DMS 273 treated with DMSO at 0.1 percent for 48 hours (cell line): ENCODE data around the gene TPD52L2.

ENCODE experiments used
- DNase-seq: peaks from one replicate; lab custom pipeline; 2025; lab: John Stamatoyannopoulos, UW

The TPD52L2 gene

DNA sequence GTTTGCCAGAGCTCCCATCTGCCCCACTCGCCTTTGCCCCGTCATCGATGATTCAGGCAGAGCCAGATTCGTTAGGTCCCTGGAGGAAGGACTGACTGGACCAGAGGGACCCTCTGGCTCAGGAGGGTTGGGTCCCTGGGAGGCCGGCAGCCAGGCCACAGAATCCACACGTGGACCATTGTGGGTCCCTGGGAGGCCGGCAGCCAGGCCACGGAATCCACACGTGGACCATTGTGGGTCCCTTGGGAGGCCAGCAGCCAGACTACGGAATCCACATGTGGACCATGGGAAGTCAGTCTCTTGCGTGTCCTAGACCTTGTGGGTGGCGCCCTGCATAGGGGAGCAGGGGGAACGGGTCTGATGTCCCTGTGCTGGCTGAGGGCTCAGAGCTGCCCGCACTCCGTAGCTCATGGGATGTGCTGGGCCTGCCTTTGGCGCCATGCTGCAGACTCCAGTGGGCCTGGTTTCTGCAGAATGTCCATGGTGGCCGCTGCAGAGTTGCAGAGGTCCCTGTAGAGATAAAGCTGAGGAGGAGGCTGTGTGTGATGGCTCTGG, 67.6 kb downstream of the TPD52L2 start:
- DNase-seq, result no peak

DNA sequence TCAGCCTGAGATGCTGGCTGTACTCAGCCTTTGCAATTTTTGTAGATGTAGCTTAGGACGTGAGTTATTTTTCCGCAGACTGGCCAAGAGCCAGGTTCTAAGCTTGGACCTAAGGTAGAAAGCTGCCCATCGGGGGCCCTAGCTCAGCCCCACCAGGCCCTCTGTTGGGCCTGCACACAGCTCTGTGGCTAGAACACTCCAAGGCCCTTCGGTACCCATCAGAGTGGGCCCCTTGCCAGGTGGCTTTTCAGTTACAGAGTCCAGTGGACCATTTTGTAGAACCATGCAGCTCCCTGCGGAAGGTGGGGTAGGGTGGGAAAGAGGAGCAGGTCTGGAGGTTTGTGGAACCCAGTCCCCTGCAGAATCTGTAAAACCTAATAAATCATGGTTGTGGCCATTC, 68.6 kb downstream of the TPD52L2 start:
- no peak for DNase-seq

DNA sequence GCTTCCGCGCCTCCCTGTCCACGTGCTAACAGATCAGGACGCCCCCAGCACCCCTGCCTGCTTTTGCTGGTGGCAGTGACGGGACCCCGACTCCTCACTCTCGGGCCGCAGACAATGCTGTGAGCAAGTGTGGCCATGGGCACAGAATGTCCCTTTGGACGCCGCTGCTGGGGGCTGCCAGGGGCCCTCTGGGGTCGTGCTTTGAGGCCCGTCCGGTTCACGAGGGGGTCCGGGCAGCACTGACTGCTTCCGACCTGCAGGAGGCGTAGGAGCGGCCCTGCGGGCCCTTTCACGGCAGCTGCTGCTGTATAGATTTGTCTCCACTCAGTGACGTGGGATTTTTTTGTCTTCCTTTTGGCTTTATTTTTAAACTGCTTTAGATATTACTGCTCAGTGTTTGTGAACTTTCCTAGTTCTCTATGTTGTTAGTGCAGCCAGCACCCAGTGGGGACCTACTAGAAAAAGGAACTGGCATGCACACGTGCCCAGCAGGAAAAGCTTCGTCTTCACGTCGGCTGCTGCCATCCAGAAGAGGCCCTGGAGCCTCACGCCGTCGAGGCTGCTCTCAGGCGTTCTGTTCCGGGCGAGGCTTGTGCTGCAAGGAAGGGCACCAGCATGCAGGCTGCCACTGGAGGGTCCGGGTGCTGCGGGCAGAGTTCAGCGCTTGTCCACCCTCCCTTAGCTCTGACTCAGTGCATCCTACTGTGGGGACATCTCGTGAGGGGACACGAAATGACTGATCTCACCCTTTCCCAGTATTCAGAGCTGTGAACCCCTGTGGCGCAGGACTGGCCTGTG, 69.4 kb downstream of the TPD52L2 start:
- no peak for DNase-seq

DNA sequence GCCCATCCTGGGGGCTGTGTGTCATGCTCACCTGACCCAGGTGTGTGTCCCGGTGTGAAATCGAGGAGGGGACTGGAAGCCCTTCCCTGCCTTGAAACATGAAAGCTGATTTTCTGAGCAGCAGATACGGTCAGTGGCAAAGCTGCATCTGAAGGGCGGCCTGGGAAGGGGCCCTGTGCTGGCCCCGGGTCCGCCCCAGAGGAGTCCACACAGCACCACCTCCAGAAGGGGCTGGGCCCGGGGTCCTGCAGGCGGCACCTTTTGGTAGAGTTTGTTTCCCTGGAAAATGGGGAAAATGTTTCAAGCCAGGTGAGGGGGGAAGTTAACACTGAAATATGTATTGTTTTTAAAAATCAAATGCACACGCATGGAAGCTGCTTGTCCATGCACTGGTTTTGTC, 70.4 kb downstream of the TPD52L2 start:
- no peak for DNase-seq

DNA sequence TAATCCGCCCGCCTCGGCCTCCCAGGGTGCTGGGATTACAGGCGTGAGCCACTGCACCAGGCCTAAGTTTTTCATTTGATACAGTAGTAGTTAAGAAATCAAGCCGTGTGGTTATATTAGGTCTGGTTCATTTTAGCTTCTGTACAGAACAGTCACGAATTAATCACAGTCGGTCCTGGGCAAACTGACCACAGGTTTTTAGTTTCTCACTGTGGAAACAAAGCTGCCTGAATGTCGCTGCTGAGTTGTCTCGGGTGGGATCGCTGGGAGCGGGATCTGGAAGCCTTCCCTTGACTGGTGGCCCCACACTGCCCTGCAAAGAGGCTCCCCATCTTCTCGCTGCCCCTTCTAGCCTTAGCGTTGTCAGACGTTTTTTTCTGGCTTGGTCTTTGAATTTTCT, 72.5 kb downstream of the TPD52L2 start:
- no peak for DNase-seq

DNA sequence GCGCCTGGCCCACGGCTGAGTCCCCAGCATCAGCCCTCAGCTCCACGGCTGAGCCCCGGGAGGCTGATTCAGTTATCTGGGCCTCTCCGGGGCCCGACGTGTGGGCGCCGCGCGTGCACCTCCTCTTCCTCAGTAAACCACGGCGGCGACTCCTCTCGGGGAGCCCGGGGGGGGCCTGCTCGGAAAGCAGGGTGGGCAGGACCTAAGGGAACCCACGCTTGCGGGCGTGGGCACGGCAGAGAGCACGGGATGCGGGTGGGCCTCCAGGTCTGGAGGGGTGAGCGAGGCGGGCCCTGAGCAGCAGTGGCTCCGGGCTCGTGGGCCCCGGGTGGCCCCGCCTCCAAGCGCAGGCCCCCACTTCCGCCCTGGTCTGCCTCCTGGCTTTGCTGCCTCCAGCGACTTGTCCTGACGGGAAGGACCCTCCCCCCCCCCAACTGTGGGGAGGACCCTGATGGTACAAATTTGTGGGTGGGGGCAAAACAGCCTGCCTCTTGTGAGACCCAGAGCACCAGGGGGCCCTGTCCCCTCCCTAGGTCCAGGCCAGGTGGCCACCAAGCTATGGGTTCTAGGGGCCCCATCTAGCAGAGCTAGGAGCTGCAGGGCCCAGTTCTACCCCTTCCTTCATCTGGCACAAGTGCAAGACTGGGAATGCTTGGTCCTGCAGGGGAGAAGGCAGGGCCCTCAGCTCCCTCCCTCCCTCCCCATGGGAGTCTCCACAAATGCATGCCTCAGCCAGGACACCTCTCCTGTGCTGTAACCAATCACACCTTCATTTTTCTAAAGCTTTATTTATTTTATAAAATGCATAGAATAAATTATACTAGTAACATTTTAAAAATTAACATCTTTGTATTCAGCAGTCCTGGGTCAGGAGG, 74.2 kb downstream of the TPD52L2 start:
- DNase-seq, result no peak

DNA sequence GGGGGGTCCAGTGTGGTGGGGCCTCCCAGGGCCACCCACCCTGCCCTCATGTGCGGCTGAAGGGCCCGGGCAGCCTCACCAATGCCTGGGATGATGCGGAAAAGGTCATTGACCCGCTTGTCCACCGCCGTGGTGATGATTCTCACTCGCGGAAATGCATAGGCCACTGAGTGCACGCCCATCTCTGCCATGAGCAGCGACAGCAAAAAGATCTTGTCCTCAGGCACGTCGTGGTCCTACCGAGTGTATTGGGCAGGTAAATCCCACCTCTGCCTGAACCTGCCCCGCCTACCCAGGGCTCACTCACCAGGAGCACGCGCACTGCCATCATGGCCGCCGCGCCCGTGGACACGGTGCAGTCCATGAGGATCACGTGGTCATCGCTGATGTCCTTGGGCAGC, 75.0 kb downstream of the TPD52L2 start:
- DNase-seq, result no peak

DNA sequence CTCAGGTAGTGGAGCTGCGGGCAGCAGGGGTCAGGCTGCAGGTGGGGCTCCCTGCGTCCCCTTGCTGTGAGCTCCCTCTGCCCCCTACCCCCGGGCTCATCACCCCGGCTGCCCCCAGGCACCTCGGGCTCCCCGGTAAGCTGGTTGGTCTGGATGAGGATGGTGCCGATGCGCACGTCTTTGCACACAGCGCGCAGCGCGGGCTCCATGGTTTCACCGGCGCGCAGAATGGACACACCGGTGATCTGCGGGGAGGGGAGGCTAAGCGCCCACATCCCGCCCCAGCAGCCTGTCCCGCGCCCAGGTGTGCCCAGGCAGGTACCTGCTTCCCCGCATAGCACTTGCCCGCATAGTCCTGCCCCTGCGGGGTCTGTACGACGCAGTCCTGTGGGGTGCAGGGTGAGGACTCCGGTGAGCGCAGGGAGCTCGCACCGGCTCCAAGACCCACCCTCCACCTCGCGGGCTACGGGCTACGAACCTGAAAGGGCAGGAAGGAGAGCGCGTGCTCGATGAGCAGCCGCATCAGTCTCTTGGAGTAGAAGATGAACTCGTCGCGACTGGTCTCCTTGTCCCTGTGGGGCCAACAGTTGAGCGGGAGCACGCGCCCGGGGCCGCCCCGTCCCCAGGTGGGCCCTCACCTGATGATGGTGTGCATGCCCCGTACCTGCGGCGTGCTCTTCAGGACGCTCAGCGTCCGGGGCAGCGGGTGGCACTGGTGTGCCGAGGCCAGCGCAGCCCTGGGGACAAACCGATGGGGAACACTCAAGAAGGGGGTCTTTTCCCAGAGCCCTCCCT, 75.6 kb downstream of the TPD52L2 start:
- no peak for DNase-seq
